Large intestine (tissue), 3 donors: ENCODE results near the gene RAD51B. TPM values are rescaled to one million over a fixed set of nuclear protein-coding genes. Genes with fewer than 3 reads are reported as not detected.
"Not testable (repeated sequence)": the region's sequence is repeated elsewhere in the genome, so short reads cannot be mapped to it uniquely, and the experiment has no call there.

ENCODE experiments used
- DNase-seq, 2 donors: peaks; one replicate each; pipeline versions ENCODE4 v3.0.0 to v3.0.0-alpha.2; 2013
- H3K27ac ChIP-seq: one replicate; pipeline ENCODE4 v1.5.1; 2013; ENCODE audit warnings: low read length
- H3K27me3 ChIP-seq: 2 replicates; pipeline ENCODE4 v1.6.1; 2013; ENCODE audit warnings: low read length; ENCODE audit not compliant: control insufficient read depth, insufficient read depth
- H3K36me3 ChIP-seq: 2 replicates; pipeline ENCODE4 v1.6.1; 2013; ENCODE audit warnings: low read length; ENCODE audit not compliant: control insufficient read depth, insufficient read depth
- H3K4me1 ChIP-seq: one replicate; pipeline ENCODE4 v1.6.1; 2013; ENCODE audit warnings: low read length; ENCODE audit not compliant: control insufficient read depth, insufficient read depth
- H3K4me3 ChIP-seq: one replicate; pipeline ENCODE4 v1.5.1; 2013; ENCODE audit warnings: low read length
- H3K9me3 ChIP-seq: one replicate; pipeline ENCODE4 v1.6.1; 2013; ENCODE audit warnings: mild to moderate bottlenecking, low read depth, low read length, moderate library complexity; ENCODE audit not compliant: control insufficient read depth
- WGBS: methylation state at CpG from one replicate; pipeline ENCODE4 v1.1.5; 2013; ENCODE audit warnings: low lambda C conversion rate; ENCODE audit not compliant: insufficient coverage; 5-methylcytosine and 5-hydroxymethylcytosine counted together
- polyA plus RNA-seq: library from polyadenylated mRNA; unstranded; fragments of 120-200 nt; gene quantifications from one replicate; pipeline ENCODE4 v1.2.1, GENCODE V29; 2013

Gene RAD51B
- polyA plus RNA-seq, 1 donor: 6.4 TPM

- Histone ChIP-seq H3K27me3 (no peaks in the 10 kb centered on the region), H3K4me3 (no peak overlapping the region), H3K9me3 (peaks cover 2% of the 10 kb centered on the region), H3K4me1 (peaks cover 12% of the 10 kb centered on the region), H3K36me3 (no peaks in the 10 kb centered on the region), H3K27ac (peak overlapping the region; percentile 60)
- peak; percentile 59 to 87 for DNase-seq
- no CpG with 5 or more reads among the region's 1 CpG for WGBS
Measured at GRCh38 chr14:68018598-68018997, 199.0 kb downstream of the RAD51B start.

GRCh38 chr14:68020493-68020892, 200.9 kb downstream of the RAD51B start:
- WGBS: 100% methylated on average over 1 of the region's 1 CpG
- H3K4me1 ChIP-seq: peaks cover 12% of the 10 kb centered on the region

GRCh38 chr14:68020999-68021663, 201.6 kb downstream of the RAD51B start:
- Histone ChIP-seq H3K4me3 (no peak overlapping the region), H3K27ac (no peak overlapping the region), H3K4me1 (peaks cover 12% of the 10 kb centered on the region), H3K9me3 (no peaks in the 10 kb centered on the region), H3K36me3 (no peaks in the 10 kb centered on the region), H3K27me3 (no peaks in the 10 kb centered on the region)
- no peak for DNase-seq
- 14% methylated on average over 1 of the region's 4 CpGs for WGBS

More at GRCh38 chr14:68020493-68020892, 200.9 kb downstream of the RAD51B start:
- DNase-seq: no peak
- H3K4me3 ChIP-seq: no peak overlapping the region
- no peak overlapping the region for H3K27ac ChIP-seq
- no peaks in the 10 kb centered on the region for H3K27me3 ChIP-seq
- H3K36me3 ChIP-seq: no peaks in the 10 kb centered on the region
- peaks cover under 1% of the 10 kb centered on the region for H3K9me3 ChIP-seq

GRCh38 chr14:68027276-68027675, 207.7 kb downstream of the RAD51B start:
- DNase-seq: no peak
- H3K4me1 ChIP-seq: no peaks in the 10 kb centered on the region
- no peak overlapping the region for H3K4me3 ChIP-seq
- peaks cover 4% of the 10 kb centered on the region for H3K9me3 ChIP-seq
- 94% methylated on average over 3 of the region's 5 CpGs for WGBS
- no peak overlapping the region for H3K27ac ChIP-seq
- no peaks in the 10 kb centered on the region for H3K36me3 ChIP-seq
- no peaks in the 10 kb centered on the region for H3K27me3 ChIP-seq

GRCh38 chr14:68028075-68028474, 208.5 kb downstream of the RAD51B start:
- no CpG with 5 or more reads among the region's 1 CpG for WGBS
- Histone ChIP-seq H3K36me3 (no peaks in the 10 kb centered on the region), H3K9me3 (peaks cover 4% of the 10 kb centered on the region), H3K27me3 (no peaks in the 10 kb centered on the region), H3K4me1 (no peaks in the 10 kb centered on the region), H3K4me3 (no peak overlapping the region), H3K27ac (no peak overlapping the region)
- no peak for DNase-seq

GRCh38 chr14:68031011-68031410, 211.4 kb downstream of the RAD51B start:
- not testable (repeated sequence) for H3K9me3 ChIP-seq, H3K4me1 ChIP-seq, H3K27ac ChIP-seq, H3K27me3 ChIP-seq, H3K4me3 ChIP-seq, H3K36me3 ChIP-seq, DNase-seq
- no CpG with 5 or more reads among the region's 1 CpG for WGBS

- no peaks in the 10 kb centered on the region for H3K36me3 ChIP-seq
- H3K27me3 ChIP-seq: no peaks in the 10 kb centered on the region
- no peak for DNase-seq
- no peak overlapping the region for H3K27ac ChIP-seq
- WGBS: no CpG with 5 or more reads among the region's 1 CpG
- peaks cover 4% of the 10 kb centered on the region for H3K9me3 ChIP-seq
- H3K4me1 ChIP-seq: peaks cover 4% of the 10 kb centered on the region
- no peak overlapping the region for H3K4me3 ChIP-seq
Measured at GRCh38 chr14:68032154-68032553, 212.6 kb downstream of the RAD51B start.

- Histone ChIP-seq H3K4me3 (no peak overlapping the region), H3K4me1 (peaks cover 4% of the 10 kb centered on the region), H3K27ac (no peak overlapping the region), H3K9me3 (peaks cover 4% of the 10 kb centered on the region), H3K36me3 (no peaks in the 10 kb centered on the region), H3K27me3 (no peaks in the 10 kb centered on the region)
- WGBS: 60% methylated on average over 1 of the region's 2 CpGs
- DNase-seq: no peak
Measured at GRCh38 chr14:68033336-68033932, 213.9 kb downstream of the RAD51B start.

GRCh38 chr14:68034896-68035295, 215.3 kb downstream of the RAD51B start:
- H3K9me3 ChIP-seq: peaks cover 4% of the 10 kb centered on the region
- H3K27me3 ChIP-seq: no peaks in the 10 kb centered on the region
- H3K27ac ChIP-seq: no peak overlapping the region
- peaks cover 4% of the 10 kb centered on the region for H3K4me1 ChIP-seq
- WGBS: 100% methylated on average over 1 of the region's 2 CpGs
- no peak overlapping the region for H3K4me3 ChIP-seq
- no peaks in the 10 kb centered on the region for H3K36me3 ChIP-seq
- DNase-seq: no peak

- 100% methylated on average over 1 of the region's 6 CpGs for WGBS
- H3K36me3 ChIP-seq: no peaks in the 10 kb centered on the region
- H3K27ac ChIP-seq: no peak overlapping the region
- H3K4me1 ChIP-seq: peaks cover 4% of the 10 kb centered on the region
- H3K4me3 ChIP-seq: no peak overlapping the region
- peak in 1 of 2 donors; percentile 33 for DNase-seq
- no peaks in the 10 kb centered on the region for H3K9me3 ChIP-seq
- H3K27me3 ChIP-seq: no peaks in the 10 kb centered on the region
Measured at GRCh38 chr14:68036202-68036601, 216.6 kb downstream of the RAD51B start.

GRCh38 chr14:68039593-68039992, 220.0 kb downstream of the RAD51B start:
- Histone ChIP-seq H3K36me3 (no peaks in the 10 kb centered on the region), H3K27me3 (no peaks in the 10 kb centered on the region), H3K27ac (no peak overlapping the region), H3K4me3 (no peak overlapping the region), H3K4me1 (peaks cover 9% of the 10 kb centered on the region), H3K9me3 (no peaks in the 10 kb centered on the region)
- DNase-seq: no peak
